ENCODE data around the gene LRRC26.
"Not testable (repeated sequence)": the region's sequence is repeated elsewhere in the genome, so short reads cannot be mapped to it uniquely, and the experiment has no call there.

Gene LRRC26

DNA sequence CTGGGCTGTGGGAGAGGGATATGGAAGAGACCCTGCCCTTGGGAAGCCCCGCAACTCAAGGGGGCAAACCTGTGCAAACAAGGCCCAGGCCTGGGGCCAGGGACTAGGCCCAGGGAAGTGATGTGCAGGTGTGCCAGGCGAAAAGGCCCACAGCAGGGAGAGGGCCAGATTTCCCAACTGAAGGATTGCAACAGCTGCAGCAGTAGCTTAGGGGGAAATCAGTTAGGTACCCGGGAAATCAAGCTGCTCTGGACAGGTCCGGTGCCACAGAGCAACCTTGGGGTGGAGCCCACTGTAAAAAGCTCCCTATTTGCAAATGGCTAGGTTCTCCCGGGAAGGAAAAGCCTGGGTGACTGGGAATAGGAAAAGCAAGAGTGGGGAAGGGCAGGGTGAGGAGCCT lies 20.5 kb downstream of the LRRC26 start:
- DNase-seq, result no peak

DNA sequence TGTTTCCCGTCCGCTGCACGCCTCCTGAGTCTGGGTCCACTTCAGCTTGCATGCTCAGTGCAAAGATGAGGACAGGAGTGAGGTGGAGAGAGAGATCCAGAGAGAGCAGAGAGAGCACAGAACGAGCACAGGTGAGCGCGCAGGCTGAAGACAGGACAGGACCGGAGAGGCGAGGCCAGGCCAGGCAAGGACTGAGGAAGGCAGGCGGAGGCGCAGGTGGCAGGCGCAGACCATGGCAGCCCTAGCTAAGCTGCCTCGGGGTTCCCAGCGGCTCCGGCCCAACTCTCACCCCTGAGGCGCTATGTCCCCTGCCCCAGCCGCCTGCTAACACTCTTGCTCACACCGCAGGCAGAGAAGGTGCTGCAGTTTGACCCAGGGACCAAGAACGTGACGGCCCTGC lies 21.2 kb downstream of the LRRC26 start:
- no peak for DNase-seq

GRCh38 chr9:137148242-137148641 lies 21.6 kb downstream of the LRRC26 start:
- DNase-seq, result no peak

GRCh38 chr9:137147793-137148160 lies 22.1 kb downstream of the LRRC26 start:
- DNase-seq, result no peak

GRCh38 chr9:137147091-137147792 lies 22.6 kb downstream of the LRRC26 start:
- DNase-seq, result no peak

DNA sequence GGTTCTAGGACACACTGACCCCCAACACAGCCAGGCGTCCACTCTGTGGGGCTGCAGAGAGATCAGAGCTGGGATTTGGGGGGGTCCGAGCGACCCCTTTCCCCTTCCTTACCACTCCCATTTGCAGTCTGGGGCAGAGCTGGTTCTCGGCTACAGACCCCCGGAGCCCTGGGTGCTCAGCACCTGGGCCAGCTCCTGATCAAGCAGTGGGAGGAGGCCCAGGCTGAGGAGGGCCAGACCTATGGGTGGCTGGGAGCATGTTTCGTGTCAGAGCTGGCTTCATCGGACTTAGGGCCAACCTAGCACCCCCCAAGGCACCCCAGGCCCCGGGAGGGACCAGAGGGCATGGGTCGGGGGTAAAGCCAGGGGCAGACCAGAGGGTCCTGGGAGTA lies 23.3 kb downstream of the LRRC26 start:
- no peak for DNase-seq

DNA sequence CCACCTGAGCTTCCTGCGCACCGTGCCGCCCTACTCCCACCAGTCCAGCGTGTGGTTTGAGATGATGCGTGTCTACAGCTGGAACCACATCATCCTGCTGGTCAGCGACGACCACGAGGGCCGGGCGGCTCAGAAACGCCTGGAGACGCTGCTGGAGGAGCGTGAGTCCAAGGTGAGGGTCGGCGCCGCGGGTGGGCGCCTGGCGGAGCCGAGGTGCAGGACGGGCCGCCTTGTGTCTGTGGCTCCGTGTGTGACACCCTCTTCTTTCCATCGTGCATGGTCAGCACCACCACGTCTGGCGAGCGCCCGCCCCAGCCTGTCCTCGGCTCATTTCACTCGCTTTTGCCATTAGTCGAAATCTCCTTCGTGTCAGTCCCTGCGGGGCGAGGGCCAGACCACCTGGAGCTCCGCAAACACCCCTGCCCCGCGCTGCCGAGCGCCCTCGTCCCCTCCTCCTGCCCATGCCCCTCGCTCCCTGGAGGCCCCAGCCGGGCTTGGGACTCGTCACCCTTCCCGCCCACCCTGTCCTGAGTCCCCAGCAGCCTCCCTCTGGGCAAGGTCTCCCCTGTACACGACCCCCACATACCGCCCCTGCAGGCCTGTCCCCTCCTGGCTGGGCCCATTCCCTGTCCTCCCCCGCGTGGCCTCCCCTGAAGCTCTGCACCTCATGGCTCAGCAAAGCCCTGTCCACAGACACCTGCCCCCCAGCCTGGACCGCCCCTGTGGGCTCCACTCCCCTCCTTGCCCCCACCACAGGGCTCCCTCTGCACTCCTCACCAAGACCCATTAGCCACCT lies 23.9 kb downstream of the LRRC26 start:
- no peak for DNase-seq

DNA sequence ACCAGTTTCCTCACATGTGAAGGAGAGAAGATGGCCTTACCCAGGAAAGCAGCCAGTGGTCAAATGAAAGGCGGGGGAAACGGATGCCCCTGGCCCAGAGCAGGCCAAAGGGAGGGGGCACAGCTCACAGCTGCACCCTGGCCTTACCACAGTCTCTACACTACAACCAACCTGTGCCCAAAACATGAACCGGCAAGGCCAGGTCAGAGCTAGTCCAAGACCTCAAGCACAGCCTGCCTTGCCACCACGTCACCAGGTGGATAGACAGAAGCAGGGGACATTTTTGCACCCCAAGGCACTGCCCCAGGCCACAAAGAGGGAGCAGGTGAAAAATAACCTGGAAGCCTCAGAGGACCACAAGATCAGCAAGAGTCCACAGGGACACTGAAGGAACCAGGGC lies 26.4 kb downstream of the LRRC26 start:
- DNase-seq, result no peak

GRCh38 chr9:137141976-137142936 lies 27.6 kb downstream of the LRRC26 start:
- no peak for DNase-seq

DNA sequence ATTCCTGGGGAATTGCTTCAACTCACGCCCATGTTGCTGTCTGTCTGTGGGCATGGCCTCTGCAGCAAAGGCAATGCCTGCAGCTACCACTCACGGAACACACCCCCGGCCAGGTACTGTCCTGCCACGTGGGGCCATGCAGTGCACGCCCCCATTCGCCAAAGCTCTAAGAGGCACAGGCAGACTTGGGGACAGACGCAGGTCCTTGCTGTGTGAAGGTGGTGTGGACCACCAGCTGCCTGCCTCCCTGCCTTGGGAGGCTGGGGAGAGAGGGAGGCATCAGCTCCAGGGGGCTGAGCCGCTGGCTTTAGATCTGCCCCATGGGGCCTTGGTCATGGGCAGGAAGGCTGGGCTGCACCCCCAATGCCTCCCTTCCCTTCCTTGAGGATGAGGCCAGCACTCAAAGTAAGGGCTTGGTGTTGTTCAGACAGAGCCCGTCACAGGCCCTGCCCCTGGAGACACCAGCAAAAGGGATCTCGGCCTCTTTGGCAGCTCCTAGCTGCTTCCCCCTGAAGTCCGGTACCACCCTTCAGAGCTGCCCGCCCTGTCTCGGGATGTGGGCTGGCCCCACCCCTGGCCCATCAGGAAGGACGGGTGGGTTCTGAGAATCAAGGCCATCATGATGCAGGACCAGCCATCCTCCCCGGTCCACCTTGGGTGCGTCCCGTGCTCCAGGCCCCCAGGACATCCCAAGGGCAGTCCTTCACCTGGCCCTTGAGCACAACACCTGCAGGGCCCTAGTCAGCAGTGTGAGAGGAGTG lies 28.6 kb downstream of the LRRC26 start:
- no peak for DNase-seq

DNA sequence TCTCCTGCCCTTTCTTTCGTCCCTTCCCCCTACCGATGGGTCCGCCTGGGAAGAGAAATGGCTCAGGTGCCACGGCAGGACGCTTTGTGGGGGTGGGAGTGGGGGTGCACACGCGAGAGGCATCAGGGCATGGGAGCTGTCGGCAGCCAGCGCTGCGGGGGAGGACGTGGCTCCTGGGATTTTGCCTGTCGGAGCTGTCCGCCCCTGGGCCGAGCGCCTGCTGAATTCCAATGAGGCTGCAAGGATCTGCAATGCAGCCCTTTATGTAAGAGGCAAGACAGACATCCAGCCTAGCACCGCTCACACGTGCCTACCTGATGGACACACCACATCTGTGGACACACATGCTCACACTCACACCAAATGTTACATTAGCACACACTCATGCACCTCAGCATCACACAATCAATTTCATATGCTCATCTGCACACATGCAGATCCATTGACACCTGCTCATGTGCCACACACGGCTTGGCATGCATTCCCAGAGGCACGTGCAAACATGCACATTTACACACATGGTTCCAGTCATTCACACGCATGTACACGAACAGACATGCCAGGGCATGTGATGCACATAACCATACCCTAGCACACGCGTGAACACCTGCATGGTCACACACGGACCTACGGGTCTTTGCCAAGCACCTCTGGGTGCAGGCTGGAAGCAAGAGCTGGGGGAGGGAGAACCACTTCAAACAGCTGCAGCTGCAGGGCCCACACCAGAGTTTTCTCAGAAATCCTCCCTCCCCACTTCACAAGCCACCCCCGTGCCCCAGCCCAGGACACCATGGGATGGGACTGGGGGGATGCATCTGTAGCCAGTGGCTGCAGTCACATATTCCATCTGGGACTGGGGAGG lies 29.5 kb downstream of the LRRC26 start:
- no peak for DNase-seq

- no peak for DNase-seq
Measured at GRCh38 chr9:137139468-137140150, 30.2 kb downstream of the LRRC26 start.

GRCh38 chr9:137138722-137139467 lies 31.0 kb downstream of the LRRC26 start, which contains the start of gene GRIN1:
Gene GRIN1, plus strand, starts transcription at chr9:137139154. Its CDS starts 333 bp downstream, at chr9:137139487.
- no peak for DNase-seq

DNA sequence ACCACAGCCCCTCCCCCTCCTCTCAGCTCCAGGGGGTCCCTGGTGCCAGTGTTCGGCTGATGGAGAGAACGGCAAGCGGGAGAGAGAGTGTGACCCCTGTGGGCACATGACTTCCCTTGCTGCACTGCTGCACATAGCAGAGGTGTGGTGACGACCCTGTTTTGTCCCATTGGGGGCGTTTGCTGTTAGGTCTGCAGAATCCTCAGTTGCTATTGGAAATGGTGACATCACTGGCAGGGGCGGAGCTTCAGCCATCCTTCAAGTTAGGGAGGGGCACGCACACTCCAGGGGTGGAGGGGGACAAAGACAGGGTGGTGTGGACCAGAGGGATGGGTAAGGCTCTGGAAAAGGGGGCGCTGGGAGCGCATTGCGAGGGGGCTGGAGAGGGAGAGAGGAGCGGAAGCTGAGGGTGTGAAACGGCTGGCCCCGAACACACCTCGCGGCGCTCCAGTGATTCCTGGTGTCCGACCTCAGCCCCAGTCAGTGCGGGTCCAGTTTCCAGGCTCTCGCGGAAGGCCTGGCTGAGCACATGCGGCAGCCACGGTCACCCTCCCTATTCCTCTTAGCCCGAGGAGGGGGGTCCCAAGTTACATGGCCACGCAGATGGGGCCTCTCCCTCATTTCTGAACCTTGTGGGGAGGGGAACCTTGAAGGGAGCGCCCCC lies 31.7 kb downstream of the LRRC26 start:
- DNase-seq, result no peak

DNA sequence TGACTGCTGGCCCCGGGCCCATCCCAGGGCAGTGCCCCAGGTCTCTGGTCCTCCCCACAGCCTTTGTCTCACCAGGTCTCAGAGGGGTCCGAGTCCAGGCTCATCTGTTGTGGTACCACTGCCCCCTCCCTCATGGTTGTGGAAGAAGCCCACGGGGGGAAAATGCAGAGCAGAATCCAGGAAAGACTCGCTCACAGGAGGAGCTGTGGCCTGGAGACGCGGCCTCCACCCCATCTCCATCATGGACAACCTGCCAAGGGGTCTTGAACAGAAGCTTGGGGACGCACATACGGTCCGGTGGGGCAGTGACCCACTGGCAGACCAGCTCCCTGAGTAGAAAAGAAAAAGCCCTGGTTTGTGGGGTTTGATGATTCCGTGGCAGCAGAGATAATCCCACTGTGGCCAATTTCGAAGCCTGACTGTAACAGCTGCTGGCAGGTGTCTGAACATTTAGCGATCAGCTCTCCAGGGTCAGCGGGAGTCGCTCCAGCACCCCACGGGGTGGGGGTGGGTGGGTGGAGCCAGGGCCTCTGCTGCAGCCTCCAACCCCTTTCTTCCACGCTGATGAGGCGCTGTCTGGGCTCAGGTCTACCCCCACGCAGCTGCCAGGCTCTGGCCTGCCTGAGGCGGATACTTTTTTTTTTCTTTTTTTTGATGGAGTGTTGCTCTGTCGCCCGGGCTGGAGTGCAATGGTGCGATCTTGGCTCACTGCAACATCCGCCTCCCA lies 32.8 kb downstream of the LRRC26 start:
- DNase-seq, result no peak

GRCh38 chr9:137136261-137136880 lies 33.5 kb downstream of the LRRC26 start:
- no peak for DNase-seq

DNA sequence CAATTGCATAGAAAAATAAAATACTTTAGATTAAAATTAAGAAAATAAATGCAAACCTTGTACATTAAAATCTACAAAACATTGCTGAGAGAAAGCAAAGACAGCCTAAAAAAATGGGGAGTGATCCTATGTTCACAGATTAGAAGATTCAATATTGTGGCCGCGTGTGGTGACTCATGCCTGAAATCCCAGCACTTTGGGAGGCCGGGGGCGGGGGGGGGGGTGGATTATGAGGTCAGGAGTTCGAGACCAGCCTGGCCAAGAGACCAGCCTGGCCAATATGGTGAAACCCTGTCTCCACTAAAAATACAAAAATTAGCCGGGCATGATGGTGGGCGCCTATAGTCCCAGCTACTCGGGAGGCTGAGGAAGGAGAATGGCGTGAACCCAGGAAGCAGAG lies 34.7 kb downstream of the LRRC26 start:
- DNase-seq, result not testable (repeated sequence)

GRCh38 chr9:137134191-137134590 lies 35.7 kb downstream of the LRRC26 start:
- no peak for DNase-seq

Measured in femur (tissue), 1 donor.